Measurements from ENCODE around the gene PDE4D.
"Not testable (repeated sequence)": the region's sequence is repeated elsewhere in the genome, so short reads cannot be mapped to it uniquely, and the experiment has no call there.

PDE4D gene

DNA sequence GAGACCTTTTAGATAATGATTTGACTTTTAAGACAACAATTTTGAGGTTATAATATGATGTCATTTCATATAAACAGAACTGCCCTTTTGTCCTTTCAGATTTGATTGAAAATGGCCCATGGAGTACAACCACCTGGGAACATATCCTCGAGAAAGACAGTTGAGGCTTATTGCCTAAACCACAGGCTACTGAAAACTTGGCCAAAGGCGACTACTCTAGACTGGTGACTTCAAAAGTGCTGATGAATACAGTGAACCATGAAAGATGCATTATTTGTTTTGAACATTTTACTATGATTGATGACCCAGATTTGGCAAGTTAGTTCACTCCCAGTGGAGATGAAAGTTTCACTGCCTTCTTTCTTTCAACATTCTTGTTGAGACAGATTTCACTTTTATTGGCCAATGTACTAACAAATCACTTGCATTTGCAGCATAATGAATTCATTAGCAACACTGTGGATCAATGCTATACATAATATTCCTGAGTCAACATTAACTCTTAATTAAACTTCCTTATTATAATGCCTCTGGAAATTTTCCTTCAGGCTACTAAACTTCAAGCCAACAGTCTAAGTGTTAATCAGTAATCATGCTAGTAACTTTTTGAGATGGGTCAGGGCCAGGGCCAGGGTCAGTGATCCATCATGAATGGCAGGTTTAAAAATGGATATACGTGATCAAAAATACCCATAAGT, 830.4 kb downstream of the PDE4D start:
- Histone ChIP-seq H3K9ac (ENCODE audit: low read length) (no peak overlapping the region), H3K9me3 (ENCODE audit: control insufficient read depth, low read length) (no peaks in the 10 kb centered on the region), H3K4me3 (ENCODE audit: low read length) (no peak overlapping the region), H3K27me3 (ENCODE audit: control insufficient read depth, insufficient read depth, low read length) (no peaks in the 10 kb centered on the region), H3K4me1 (ENCODE audit: control insufficient read depth, insufficient read depth, low read length) (peaks cover 11% of the 10 kb centered on the region), H3K36me3 (ENCODE audit: control insufficient read depth, insufficient read depth, low read length) (peaks cover 4% of the 10 kb centered on the region)

DNA sequence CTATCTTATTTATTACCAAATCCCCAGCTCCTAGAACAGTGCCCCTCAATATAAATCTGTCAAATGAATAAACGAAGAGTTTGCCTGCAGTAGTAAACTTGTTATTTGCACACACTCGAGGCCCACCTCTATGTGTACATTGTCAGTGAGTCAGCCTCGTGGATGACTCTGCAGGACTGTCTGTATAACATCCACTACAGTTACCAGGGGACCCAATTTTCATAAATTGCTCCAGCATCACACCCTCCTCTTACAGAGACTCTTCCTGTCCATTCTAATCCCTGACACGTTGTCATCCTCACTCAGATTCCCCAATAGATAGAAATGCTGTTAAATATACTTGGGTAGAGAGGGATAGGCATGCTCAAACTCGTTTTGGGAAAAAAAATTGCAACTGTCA, 832.1 kb downstream of the PDE4D start:
- Histone ChIP-seq H3K4me3 (ENCODE audit: low read length) (no peak overlapping the region), H3K36me3 (ENCODE audit: control insufficient read depth, insufficient read depth, low read length) (peaks cover 4% of the 10 kb centered on the region), H3K4me1 (ENCODE audit: control insufficient read depth, insufficient read depth, low read length) (peaks cover 9% of the 10 kb centered on the region), H3K27me3 (ENCODE audit: control insufficient read depth, insufficient read depth, low read length) (no peaks in the 10 kb centered on the region), H3K9ac (ENCODE audit: low read length) (no peak overlapping the region), H3K9me3 (ENCODE audit: control insufficient read depth, low read length) (no peaks in the 10 kb centered on the region)

DNA sequence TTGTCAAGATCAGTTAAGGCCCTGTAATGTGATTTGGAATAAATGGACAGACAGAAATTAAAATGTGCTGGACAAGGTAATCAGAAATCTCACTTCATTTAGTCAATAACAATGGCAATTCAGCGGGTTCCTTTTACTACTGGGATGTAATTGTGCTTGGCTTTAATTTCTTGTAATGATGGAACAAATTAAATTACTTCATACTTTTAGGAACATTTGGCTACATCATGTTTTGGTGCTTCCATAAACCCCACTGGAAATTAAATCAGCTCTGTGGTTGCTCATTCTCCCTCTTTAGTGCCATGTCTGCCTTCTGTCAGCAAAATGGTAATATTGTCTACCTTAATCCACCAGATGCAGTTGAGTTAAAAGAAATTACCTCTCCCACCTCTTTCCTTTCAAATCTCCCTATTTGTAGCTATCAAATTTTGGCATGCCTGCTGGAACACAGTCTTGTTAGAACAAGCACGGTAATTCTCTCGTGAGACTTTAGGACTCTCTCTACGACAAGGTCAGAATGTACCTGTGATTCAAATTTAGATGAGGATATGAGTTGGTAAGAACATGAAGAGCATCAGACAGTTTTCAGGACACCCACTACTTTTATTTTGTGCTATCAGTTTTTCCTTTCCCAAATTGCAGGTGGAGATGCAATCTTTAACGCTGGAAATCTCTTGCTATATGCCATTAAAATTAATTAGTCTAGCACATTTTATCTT, 834.4 kb downstream of the PDE4D start:
- Histone ChIP-seq H3K4me3 (ENCODE audit: low read length) (no peak overlapping the region), H3K36me3 (ENCODE audit: control insufficient read depth, insufficient read depth, low read length) (peaks cover 4% of the 10 kb centered on the region), H3K4me1 (ENCODE audit: control insufficient read depth, insufficient read depth, low read length) (peaks cover 6% of the 10 kb centered on the region), H3K27me3 (ENCODE audit: control insufficient read depth, insufficient read depth, low read length) (no peaks in the 10 kb centered on the region), H3K9me3 (ENCODE audit: control insufficient read depth, low read length) (no peaks in the 10 kb centered on the region), H3K9ac (ENCODE audit: low read length) (no peak overlapping the region)

DNA sequence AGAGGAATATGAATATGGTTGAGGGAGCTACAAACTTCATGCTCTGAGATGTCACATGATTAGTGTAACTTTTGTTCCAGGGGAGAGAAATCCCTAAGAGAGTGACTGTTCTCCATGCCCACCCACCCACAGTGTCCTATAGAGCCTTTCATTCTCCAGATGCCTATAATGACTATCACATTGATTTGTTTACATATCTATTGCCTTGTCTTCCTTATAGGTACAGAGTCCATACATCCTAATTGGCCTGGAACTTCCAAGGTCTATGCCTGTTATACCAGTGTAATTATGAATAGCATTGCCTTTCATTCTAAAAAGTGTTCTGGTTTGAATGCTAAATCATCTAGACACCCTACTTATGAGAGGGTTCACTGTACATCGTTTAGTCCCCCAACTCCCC, 835.3 kb downstream of the PDE4D start:
- Histone ChIP-seq H3K9me3 (ENCODE audit: control insufficient read depth, low read length) (no peaks in the 10 kb centered on the region), H3K27me3 (ENCODE audit: control insufficient read depth, insufficient read depth, low read length) (no peaks in the 10 kb centered on the region), H3K9ac (ENCODE audit: low read length) (no peak overlapping the region), H3K4me3 (ENCODE audit: low read length) (no peak overlapping the region), H3K36me3 (ENCODE audit: control insufficient read depth, insufficient read depth, low read length) (peaks cover 4% of the 10 kb centered on the region), H3K4me1 (ENCODE audit: control insufficient read depth, insufficient read depth, low read length) (peaks cover 4% of the 10 kb centered on the region)

DNA sequence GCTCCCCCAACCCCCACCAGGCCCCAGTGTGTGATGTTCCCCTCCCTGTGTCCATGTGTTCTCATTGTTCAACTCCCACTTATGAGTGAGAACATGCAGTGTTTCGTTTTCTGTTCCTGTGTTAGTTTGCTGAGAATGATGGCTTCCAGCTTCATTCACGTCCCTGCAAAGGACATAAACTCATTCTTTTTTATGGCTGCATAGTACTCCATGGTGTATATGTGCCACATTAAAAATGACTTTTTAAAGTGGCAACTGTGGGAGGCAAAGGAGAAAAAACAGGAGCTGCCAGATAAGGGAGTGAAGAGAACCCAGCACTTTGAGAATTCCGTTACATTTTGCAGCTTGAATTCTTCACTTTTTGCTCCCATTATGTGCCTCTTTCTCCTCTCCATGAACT, 836.9 kb downstream of the PDE4D start:
- not testable (repeated sequence) for H3K27me3 ChIP-seq (ENCODE audit: control insufficient read depth, insufficient read depth, low read length); H3K4me1 ChIP-seq (ENCODE audit: control insufficient read depth, insufficient read depth, low read length); H3K9ac ChIP-seq (ENCODE audit: low read length); H3K4me3 ChIP-seq (ENCODE audit: low read length); H3K9me3 ChIP-seq (ENCODE audit: control insufficient read depth, low read length); H3K36me3 ChIP-seq (ENCODE audit: control insufficient read depth, insufficient read depth, low read length)

DNA sequence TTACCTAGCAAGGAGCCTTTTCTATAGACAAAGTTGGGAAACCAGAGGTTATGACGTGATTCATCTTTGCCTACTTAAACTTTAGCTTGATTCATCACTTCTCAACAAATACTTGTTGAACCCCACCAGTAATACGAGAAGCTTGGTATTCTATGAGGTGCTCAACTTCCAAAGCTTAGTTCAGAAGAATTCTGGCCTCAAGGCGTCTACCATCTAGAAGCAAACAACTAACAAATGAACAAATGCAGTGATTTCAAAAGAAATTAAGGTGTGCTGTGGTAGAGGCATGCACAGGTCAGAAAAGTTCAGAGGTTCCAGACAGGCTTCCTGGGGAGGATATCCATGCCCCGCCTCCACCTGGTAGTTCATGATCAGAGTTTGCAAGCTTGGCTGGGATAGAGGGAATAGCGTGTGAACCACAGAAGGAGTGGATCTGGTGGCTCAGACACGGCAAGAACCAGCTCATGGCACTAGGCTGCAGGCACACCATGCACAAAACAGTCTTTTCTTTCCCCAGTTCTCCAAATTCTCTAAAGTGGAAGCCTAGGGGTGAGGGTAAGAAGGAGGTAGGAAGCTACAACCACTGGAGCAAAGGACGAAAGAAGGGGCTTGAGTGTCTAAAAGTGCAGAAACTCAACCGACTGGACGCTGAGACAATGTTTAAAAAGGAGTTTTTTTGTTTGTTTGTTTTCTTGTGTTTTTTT, 837.6 kb downstream of the PDE4D start:
- peaks cover 2% of the 10 kb centered on the region for H3K36me3 ChIP-seq (ENCODE audit: control insufficient read depth, insufficient read depth, low read length)
- no peak overlapping the region for H3K9ac ChIP-seq (ENCODE audit: low read length)
- no peaks in the 10 kb centered on the region for H3K9me3 ChIP-seq (ENCODE audit: control insufficient read depth, low read length)
- H3K4me1 ChIP-seq (ENCODE audit: control insufficient read depth, insufficient read depth, low read length), result no peaks in the 10 kb centered on the region
- no peaks in the 10 kb centered on the region for H3K27me3 ChIP-seq (ENCODE audit: control insufficient read depth, insufficient read depth, low read length)
- no peak overlapping the region for H3K4me3 ChIP-seq (ENCODE audit: low read length)

DNA sequence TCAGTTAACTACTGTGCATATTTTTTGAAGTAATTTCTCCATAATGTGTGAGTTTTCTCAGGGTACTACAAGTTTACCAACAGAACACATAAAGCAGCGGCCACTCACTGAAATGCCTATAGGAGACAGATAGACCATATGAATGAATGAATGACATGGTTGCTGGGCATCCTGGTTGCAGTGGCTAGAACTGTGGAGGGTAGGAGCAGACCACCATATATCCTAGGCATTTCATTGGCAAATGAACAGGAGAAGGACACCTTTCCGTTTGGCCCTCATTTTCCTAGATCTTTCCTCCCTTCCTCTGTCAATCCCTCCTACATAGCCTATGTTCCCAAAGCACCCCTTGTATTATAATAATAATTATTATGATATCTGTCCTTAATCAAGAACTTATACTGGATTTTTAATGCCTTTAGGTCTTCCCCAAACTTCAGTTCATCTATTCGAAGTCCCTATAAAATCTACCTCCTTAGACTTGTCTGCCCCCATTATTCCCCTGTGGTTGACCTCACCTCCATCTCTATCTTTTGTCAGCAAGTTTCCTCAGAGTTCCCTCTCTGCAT, 838.5 kb downstream of the PDE4D start:
- Histone ChIP-seq H3K27me3 (ENCODE audit: control insufficient read depth, insufficient read depth, low read length) (no peaks in the 10 kb centered on the region), H3K4me1 (ENCODE audit: control insufficient read depth, insufficient read depth, low read length) (no peaks in the 10 kb centered on the region), H3K4me3 (ENCODE audit: low read length) (no peak overlapping the region), H3K36me3 (ENCODE audit: control insufficient read depth, insufficient read depth, low read length) (no peaks in the 10 kb centered on the region), H3K9me3 (ENCODE audit: control insufficient read depth, low read length) (no peaks in the 10 kb centered on the region), H3K9ac (ENCODE audit: low read length) (no peak overlapping the region)

DNA sequence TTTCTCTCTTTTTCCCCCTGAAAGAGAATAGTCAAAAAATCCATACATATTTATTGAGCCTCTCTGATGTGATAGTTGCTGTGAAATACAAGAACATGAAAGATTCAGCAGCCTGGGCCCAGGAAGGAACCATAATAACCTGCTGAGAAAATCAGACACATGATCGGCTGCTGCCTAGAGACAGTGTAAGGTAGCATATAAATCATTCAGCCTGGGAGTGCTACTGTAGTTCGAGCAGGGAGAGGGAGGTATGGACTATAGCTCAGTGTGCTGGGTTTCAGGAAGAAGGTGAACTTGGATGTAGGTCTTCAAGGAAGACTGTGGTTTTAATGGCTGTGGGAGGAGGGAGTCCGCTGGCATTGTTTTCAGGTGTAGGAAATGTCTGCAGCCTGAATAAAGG, 841.6 kb downstream of the PDE4D start:
- no peaks in the 10 kb centered on the region for H3K9me3 ChIP-seq (ENCODE audit: control insufficient read depth, low read length)
- H3K27me3 ChIP-seq (ENCODE audit: control insufficient read depth, insufficient read depth, low read length), result no peaks in the 10 kb centered on the region
- H3K9ac ChIP-seq (ENCODE audit: low read length), result no peak overlapping the region
- no peaks in the 10 kb centered on the region for H3K36me3 ChIP-seq (ENCODE audit: control insufficient read depth, insufficient read depth, low read length)
- H3K4me3 ChIP-seq (ENCODE audit: low read length), result no peak overlapping the region
- peaks cover 7% of the 10 kb centered on the region for H3K4me1 ChIP-seq (ENCODE audit: control insufficient read depth, insufficient read depth, low read length)

DNA sequence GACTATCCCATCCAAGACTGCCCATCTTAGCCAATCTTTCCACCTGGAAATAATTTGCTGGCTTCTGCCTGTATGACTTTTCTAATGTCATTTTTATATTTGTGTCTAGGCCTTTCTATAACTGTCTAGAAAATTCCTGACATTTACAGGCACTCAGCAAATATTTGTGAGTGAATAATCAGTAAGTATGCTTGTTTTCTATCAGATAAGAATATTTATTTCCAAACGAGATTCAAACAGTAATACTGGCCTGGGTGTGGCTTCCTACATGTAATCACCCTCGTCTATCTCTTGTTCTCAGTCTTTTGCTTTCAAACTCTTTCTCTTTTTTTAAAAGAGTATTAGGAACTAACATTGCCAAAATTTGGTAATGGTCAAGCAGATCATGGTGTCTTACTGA, 844.4 kb downstream of the PDE4D start:
- no peaks in the 10 kb centered on the region for H3K36me3 ChIP-seq (ENCODE audit: control insufficient read depth, insufficient read depth, low read length)
- no peaks in the 10 kb centered on the region for H3K27me3 ChIP-seq (ENCODE audit: control insufficient read depth, insufficient read depth, low read length)
- no peak overlapping the region for H3K9ac ChIP-seq (ENCODE audit: low read length)
- no peak overlapping the region for H3K4me3 ChIP-seq (ENCODE audit: low read length)
- peaks cover 7% of the 10 kb centered on the region for H3K4me1 ChIP-seq (ENCODE audit: control insufficient read depth, insufficient read depth, low read length)
- no peaks in the 10 kb centered on the region for H3K9me3 ChIP-seq (ENCODE audit: control insufficient read depth, low read length)

DNA sequence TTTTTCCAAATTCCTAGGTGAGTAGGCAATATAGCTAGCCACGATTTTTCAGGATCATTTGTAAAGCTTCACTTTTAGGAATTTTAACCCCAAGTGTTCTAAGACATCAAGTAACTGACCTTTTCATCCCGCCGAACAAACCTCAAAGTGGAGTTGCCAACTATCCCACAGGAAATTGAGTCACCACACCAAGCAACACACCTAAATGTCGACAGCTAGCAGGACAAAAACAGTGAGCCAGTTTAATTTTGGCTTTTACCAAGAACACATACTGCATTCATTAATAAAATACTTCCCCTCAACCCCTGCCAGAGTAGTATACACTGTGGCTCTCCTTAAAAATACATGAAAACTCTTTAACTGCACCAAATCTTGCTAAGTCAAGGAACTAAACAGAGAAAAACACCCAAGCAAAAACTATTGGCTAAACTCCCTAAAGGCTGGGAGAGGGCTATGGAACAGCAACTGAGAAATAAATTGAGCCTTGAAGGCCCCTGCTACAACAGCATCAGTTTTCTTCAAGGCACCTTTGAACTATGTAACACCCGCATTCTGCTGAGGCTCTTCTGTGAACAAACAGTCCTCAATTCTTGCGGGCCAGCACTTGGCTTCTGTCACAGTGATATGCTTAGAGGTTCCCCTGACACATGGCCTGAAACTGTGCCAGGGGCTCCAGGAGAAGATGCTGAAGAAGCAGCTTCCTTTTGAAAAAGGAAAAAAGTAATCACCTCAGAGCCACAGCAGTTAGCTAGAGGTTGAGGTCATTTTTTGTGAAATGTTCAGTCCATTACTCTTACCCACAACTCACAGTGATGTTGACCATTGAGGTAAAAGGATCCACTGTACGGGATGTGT, 851.1 kb downstream of the PDE4D start:
- H3K4me3 ChIP-seq (ENCODE audit: low read length), result no peak overlapping the region
- no peaks in the 10 kb centered on the region for H3K9me3 ChIP-seq (ENCODE audit: control insufficient read depth, low read length)
- no peak overlapping the region for H3K9ac ChIP-seq (ENCODE audit: low read length)
- peaks cover 27% of the 10 kb centered on the region for H3K4me1 ChIP-seq (ENCODE audit: control insufficient read depth, insufficient read depth, low read length)
- no peaks in the 10 kb centered on the region for H3K27me3 ChIP-seq (ENCODE audit: control insufficient read depth, insufficient read depth, low read length)
- no peaks in the 10 kb centered on the region for H3K36me3 ChIP-seq (ENCODE audit: control insufficient read depth, insufficient read depth, low read length)

DNA sequence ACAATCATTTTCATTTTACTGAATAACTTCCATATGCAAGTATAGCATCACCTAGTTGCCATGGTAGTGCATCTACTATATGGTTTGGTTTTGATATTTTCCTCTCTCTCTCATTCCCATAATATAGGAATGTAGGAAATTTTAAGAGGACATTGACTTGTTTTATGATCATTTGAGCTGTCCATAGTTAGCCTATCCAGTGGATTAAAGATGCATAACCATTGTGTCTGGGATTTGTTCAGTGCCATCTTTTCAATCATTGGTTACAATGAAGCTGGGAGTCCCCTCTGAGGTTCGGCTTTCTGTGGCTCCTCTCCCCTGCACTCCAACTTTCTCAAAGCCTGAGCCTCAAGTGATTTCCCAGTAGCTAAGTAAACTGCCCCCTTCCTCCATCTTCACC, 852.2 kb downstream of the PDE4D start:
- no peak overlapping the region for H3K9ac ChIP-seq (ENCODE audit: low read length)
- H3K4me1 ChIP-seq (ENCODE audit: control insufficient read depth, insufficient read depth, low read length), result peaks cover 30% of the 10 kb centered on the region
- H3K27me3 ChIP-seq (ENCODE audit: control insufficient read depth, insufficient read depth, low read length), result no peaks in the 10 kb centered on the region
- no peaks in the 10 kb centered on the region for H3K9me3 ChIP-seq (ENCODE audit: control insufficient read depth, low read length)
- H3K4me3 ChIP-seq (ENCODE audit: low read length), result no peak overlapping the region
- H3K36me3 ChIP-seq (ENCODE audit: control insufficient read depth, insufficient read depth, low read length), result no peaks in the 10 kb centered on the region

Data from mucosa of stomach (tissue), 1 donor.